Right forelimb (tissue), 1 donor: ENCODE data around the gene OPN1MW3.
"Not testable (repeated sequence)": the region's sequence is repeated elsewhere in the genome, so short reads cannot be mapped to it uniquely, and the experiment has no call there.

Experiments used
- DNase-seq: peaks from one replicate; pipeline ENCODE4 v3.0.0-alpha.2; 2018

Gene OPN1MW3

DNA sequence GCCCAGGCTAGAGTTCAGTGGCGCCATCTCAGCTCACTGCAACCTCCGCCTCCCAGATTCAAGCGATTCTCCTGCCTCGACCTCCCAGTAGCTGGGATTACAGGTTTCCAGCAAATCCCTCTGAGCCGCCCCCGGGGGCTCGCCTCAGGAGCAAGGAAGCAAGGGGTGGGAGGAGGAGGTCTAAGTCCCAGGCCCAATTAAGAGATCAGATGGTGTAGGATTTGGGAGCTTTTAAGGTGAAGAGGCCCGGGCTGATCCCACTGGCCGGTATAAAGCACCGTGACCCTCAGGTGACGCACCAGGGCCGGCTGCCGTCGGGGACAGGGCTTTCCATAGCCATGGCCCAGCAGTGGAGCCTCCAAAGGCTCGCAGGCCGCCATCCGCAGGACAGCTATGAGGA lies at the start of gene OPN1MW3:
TSS of gene OPN1MW3 (plus strand) at position 301 of the 400 bp plus-strand sequence. CDS start at position 339, 38 bp downstream.
- DNase-seq, result not testable (repeated sequence)

DNA sequence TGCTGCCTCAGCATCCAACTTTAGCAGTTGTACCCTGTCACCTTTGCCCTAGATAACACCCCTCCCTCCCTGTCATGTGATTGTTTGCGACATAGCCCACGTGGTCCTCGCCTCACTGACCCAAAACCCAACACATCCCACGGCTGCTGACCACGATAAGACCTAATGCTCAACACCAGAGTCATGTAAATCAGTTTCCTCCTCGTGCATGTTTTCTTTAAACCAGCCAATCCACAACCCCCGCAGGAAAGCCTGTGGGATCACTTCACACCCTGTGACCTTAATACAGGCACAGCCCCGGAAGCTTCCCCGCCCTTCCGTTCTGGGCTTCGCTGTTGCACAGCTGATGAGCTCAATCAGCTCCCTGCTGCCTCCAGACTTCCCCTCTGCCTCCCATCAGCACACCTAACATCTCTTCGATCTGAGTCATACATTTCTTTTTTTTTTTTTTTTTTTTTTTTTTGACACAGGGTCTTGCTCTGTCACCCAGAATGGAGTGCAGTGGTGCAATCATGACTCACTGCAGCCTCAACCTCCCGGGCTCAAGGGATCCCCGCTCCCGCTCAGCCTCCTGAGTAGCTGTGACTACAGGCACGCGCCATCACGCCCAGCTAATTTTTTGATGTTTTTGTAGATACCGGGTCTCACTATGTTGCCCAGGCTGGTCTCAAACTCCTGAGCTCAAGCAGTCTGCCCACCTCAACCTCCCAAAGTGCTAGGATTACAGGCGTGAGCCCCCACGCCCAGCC lies 47.5 kb upstream of the OPN1MW3 start:
- not testable (repeated sequence) for DNase-seq

DNA sequence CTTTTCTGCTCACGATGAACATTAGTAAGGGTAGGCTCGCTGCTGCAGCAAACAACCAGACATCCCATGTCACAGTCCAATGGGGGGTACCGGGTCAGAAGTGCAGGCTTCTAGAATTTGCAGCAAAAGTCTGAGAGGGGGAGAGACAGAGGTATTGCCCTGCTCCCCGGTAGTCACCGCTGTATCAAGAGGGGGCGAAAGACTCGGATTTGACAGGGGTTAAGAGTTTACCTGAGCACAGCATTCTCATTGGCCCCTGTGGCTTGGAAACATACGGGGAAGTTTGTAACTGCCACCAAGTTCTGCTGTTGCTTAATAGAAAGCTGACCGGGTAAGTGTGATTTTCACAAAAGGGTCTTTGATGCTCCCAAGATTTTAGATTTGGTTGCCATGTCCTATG lies 46.3 kb upstream of the OPN1MW3 start:
- DNase-seq, result not testable (repeated sequence)

DNA sequence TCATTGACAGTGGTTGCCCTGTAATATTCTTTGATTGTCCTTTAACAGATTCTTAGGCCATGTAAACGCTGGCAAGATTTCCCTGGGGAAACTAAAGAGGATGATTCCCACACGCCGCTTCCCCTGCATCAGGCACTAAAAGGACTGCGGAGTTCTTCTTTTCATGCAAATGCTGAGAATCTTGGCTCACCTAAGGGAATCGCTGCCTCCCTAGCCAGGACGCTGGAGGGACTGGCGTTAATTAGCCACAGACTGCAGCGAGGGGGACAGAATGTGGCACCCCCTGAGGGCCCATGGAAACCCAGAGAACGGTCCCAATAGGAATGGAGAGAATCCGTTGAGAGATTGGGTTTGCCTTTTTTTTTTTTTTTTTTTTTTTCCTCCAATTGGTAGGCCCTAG lies 45.9 kb upstream of the OPN1MW3 start:
- DNase-seq, result not testable (repeated sequence)

DNA sequence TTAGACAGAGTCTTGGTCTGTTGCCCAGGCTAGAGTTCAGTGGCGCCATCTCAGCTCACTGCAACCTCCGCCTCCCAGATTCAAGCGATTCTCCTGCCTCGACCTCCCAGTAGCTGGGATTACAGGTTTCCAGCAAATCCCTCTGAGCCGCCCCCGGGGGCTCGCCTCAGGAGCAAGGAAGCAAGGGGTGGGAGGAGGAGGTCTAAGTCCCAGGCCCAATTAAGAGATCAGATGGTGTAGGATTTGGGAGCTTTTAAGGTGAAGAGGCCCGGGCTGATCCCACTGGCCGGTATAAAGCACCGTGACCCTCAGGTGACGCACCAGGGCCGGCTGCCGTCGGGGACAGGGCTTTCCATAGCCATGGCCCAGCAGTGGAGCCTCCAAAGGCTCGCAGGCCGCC lies 37.9 kb upstream of the OPN1MW3 start, which contains the start of gene OPN1MW2:
TSS of gene OPN1MW2 (plus strand) at position 301 of the 400 bp plus-strand sequence. CDS start at position 361, 60 bp downstream.
- not testable (repeated sequence) for DNase-seq

DNA sequence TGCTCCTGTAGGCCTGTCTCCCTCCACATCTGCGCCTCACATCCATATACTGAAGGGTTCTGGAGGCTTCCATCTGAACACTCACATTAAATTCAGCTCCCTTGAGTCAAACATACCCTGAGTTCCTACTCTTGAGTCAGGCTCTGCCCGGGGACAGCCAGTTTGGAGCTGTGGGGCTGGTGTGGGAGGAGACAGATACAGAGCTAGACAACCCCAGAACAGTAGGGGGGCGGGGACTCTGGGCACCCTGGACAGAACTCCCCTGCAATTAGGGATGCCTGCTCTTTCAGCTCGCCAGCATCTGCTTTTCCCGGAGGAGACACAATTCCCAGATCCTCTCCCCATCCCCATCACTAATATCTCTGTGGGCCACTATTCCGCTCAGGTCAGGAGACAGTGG lies 32.1 kb upstream of the OPN1MW3 start:
- not testable (repeated sequence) for DNase-seq

DNA sequence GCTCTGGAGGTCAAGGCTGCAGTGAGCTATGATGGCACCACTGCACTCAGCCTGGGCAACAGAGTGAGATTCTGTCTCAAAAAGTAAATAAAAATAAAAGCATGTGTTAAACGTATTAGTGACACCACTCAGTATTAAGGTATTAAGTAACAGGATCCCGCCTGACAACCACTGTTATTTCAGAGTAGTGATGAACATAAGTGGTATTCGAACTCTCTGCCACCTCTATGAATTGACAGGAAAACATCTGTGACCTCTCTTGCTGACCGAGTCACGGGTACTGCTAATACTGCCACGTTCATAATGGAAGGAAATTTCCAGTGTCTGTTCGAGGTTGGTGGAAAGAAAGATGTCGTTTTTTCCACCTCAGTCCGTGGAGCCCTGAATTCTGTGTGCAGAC lies 30.7 kb upstream of the OPN1MW3 start:
- not testable (repeated sequence) for DNase-seq

DNA sequence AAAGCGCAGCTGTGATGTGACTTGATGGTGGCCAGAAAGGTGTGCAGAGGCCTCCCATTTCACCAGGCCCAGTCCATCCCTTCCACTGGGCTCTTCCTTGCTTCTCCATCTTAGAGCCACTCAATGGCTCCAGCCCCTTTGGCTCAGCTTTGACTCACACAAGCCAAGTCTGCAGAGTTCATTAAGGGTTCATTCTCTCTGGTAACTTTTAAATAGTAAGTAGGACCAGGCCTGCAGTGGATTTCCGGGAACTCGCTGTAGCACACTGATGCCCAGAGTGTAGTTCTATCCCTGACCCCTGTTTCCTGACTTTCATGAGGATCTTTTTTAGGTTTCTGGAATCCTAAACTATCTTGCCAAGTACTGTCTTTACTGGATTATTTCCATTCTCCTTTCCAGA lies 25.9 kb upstream of the OPN1MW3 start:
- not testable (repeated sequence) for DNase-seq

DNA sequence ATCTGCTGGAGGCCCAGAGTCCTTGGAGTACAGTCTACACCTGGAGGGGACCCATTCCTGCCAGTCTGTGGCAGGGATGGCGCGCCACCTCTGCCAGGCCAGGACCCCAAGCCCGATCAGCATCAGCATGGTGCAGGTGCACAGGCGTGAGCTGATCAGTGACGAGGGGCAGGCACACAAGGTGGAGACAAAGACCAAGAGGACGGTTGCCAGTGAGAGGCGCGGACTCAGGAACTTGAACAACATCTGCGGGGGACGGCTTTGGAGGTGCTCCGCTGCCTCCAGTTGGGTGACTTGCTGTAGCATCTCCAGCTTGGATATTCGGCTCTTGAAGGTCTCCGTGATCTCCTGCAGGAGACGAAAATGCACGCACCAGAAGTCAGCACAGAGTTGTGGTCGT lies 23.8 kb upstream of the OPN1MW3 start:
- DNase-seq, result not testable (repeated sequence)

DNA sequence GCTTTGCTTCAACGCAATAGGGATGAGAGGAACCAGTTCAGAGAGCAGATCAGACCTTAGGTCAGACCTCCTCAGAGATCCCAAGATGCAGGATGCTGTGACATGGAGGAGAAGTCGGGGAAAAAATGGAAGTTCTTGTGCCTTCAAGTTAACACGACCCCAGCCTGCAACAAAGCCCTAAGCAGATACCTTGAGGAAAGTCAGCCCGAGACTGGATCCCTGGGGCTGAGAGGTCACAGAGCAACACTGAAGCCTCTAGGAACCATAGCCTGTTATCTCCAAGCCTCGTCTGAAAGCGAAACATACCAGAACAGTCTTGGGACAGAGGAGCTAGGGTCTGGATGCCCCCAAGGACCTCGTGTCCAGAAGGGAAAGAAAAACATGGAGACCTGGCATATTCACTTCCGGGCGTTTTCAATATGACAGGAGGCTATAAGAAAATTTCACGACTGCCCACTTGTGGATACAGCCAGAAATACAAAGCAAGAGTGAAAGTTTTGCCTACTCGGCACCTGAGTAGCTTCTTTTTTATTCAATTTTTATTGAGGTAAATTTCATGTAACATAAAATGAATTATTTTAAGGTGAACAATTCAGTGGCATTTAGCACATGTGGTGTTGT lies 18.3 kb upstream of the OPN1MW3 start:
- not testable (repeated sequence) for DNase-seq

DNA sequence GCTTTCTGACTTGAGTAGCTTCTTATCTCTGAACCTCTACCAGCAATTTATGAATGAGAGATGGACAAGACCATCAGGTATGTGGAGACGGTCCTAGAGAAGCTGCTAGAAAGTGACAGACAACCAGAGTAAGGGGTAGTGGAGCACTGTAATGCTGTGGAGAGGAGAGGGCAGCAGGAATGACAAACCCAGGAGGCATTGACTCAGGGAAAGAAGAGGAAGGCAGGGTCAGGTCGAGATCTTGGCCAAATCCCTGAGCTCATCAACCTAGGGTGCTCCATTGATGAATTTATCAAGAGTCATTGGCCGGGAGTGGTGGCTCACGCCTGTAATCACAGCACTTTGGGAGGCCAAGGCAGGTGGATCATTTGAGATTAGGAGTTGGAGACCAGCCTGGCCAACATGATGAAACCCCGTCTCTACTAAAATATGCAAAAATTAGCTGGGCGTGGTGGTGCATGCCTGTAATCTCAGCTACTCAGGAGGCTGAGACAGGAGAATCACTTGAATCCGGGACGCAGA lies 17.3 kb upstream of the OPN1MW3 start:
- not testable (repeated sequence) for DNase-seq

DNA sequence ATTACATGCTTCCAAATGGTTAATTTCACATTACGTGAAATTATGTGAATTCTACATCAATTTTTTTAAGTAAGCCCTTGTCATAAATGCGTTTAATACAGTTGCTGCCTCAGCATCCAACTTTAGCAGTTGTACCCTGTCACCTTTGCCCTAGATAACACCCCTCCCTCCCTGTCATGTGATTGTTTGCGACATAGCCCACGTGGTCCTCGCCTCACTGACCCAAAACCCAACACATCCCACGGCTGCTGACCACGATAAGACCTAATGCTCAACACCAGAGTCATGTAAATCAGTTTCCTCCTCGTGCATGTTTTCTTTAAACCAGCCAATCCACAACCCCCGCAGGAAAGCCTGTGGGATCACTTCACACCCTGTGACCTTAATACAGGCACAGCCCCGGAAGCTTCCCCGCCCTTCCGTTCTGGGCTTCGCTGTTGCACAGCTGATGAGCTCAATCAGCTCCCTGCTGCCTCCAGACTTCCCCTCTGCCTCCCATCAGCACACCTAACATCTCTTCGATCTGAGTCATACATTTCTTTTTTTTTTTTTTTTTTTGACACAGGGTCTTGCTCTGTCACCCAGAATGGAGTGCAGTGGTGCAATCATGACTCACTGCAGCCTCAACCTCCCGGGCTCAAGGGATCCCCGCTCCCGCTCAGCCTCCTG lies 9.9 kb upstream of the OPN1MW3 start:
- DNase-seq, result not testable (repeated sequence)

DNA sequence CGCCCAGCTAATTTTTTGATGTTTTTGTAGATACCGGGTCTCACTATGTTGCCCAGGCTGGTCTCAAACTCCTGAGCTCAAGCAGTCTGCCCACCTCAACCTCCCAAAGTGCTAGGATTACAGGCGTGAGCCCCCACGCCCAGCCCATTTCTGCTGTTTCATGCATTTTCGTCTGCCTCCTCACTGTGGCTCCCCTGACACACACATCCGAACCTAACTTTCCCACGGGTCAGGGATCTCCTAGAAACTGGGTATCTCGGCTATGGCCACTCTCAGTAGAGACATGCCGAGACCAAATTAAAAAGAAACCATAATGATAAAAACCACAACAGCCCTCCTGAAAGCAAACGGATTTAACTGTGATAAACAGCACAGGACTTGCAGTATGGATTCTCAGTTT lies 9.3 kb upstream of the OPN1MW3 start:
- not testable (repeated sequence) for DNase-seq

DNA sequence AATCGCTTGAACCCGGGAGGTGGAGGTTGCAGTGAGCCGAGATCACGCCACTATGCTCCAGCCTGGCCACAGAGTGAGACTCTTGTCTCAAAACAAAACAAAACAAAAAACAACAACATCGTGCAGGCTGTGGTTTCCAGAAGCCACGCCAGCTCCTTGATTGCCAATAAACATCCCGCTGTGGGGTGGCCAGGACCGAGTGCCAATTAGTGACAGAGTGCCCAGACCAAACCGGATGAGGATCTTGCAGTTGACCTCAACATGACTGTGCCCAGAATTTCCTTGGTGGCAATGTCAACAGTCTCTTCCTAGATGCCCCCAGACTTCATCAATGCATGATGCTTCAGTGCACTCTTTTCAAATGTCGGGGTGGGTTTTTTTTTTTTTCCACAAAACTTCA lies 1.3 kb downstream of the OPN1MW3 start:
- DNase-seq, result not testable (repeated sequence)

DNA sequence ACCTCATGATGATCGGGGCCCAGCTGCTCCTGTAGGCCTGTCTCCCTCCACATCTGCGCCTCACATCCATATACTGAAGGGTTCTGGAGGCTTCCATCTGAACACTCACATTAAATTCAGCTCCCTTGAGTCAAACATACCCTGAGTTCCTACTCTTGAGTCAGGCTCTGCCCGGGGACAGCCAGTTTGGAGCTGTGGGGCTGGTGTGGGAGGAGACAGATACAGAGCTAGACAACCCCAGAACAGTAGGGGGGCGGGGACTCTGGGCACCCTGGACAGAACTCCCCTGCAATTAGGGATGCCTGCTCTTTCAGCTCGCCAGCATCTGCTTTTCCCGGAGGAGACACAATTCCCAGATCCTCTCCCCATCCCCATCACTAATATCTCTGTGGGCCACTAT lies 5.7 kb downstream of the OPN1MW3 start:
- DNase-seq, result not testable (repeated sequence)

DNA sequence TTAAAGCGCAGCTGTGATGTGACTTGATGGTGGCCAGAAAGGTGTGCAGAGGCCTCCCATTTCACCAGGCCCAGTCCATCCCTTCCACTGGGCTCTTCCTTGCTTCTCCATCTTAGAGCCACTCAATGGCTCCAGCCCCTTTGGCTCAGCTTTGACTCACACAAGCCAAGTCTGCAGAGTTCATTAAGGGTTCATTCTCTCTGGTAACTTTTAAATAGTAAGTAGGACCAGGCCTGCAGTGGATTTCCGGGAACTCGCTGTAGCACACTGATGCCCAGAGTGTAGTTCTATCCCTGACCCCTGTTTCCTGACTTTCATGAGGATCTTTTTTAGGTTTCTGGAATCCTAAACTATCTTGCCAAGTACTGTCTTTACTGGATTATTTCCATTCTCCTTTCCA lies 11.9 kb downstream of the OPN1MW3 start:
- not testable (repeated sequence) for DNase-seq

DNA sequence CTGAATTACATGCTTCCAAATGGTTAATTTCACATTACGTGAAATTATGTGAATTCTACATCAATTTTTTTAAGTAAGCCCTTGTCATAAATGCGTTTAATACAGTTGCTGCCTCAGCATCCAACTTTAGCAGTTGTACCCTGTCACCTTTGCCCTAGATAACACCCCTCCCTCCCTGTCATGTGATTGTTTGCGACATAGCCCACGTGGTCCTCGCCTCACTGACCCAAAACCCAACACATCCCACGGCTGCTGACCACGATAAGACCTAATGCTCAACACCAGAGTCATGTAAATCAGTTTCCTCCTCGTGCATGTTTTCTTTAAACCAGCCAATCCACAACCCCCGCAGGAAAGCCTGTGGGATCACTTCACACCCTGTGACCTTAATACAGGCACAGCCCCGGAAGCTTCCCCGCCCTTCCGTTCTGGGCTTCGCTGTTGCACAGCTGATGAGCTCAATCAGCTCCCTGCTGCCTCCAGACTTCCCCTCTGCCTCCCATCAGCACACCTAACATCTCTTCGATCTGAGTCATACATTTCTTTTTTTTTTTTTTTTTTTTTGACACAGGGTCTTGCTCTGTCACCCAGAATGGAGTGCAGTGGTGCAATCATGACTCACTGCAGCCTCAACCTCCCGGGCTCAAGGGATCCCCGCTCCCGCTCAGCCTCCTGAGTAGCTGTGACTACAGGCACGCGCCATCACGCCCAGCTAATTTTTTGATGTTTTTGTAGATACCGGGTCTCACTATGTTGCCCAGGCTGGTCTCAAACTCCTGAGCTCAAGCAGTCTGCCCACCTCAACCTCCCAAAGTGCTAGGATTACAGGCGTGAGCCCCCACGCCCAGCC lies 27.3 kb downstream of the OPN1MW3 start:
- DNase-seq, result not testable (repeated sequence)

DNA sequence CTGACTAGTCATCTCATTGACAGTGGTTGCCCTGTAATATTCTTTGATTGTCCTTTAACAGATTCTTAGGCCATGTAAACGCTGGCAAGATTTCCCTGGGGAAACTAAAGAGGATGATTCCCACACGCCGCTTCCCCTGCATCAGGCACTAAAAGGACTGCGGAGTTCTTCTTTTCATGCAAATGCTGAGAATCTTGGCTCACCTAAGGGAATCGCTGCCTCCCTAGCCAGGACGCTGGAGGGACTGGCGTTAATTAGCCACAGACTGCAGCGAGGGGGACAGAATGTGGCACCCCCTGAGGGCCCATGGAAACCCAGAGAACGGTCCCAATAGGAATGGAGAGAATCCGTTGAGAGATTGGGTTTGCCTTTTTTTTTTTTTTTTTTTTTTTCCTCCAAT lies 29.0 kb downstream of the OPN1MW3 start:
- not testable (repeated sequence) for DNase-seq

DNA sequence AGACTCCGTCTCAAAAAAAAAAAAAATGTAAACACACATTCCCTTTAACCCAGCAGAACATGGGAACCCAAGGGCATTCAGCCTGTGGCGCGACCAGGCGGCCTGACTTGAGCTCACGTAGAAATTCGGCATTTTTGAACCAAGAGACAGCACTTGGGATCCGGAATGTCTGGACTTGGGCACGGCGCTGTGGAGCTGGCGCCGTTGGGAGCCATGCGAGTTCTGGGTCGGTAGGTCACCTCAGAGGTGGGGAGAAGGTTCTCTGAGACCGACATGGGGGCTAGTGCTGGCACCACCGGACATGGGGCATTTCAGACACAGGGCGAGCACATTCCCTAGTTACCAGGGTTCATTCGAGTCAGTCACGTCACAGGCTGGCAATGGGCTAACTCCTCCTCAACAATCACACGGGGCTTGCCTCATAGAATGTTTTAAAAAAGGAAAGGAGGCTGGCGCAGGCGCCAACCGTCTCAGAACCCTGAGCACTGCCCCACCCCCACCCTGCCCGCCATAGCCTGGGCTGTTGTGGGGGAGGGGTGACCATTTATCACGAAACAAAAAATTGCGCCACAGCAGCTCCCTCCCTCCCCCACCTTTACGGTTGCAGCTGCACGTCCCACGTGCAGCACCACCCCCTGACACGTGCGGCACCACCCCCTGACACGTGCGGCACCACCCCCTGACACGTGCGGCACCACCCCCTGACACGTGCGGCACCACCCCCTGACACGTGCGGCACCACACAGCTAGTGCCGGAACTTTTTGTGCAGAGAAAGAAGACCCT lies 37.6 kb downstream of the OPN1MW3 start, which contains the start of gene TEX28:
TSS of gene TEX28 (minus strand) at position 334 of the 784 bp plus-strand sequence. CDS start 3,007 bp downstream, outside the sequence.
- DNase-seq, result no peak

DNA sequence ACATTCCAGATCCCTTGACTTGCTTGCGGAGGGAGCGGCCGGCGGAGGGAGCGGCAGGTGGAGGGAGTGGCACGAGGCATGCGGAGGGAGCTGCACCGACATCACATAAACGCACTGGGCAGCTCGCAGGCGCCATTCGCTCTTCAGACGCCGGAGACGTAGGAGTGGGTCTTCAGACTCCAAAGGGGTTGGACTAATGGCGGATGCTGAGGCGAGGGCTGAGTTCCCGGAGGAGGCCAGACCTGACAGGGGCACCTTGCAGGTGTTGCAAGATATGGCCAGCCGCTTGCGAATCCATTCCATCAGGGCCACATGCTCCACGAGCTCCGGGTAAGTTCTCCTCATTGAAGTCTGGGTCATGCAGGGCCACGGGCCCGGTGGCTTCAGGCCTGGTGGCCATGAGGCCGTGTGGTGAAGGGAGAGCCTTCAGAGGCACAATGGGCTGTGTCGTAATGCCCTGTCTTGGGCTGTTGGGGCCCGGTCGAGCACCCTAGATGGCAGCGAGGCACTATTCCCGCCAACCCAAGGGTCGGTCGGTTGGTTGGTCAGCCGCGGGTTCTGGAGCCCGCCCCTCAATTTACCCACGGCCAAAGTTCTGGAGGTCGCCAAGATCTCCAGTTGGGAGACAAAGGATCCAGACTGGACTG lies 38.4 kb downstream of the OPN1MW3 start, which contains the start of gene TKTL1:
TSS of gene TKTL1 (plus strand) at position 132 of the 647 bp plus-strand sequence. CDS start at position 197, 65 bp downstream.
- DNase-seq, result no peak

DNA sequence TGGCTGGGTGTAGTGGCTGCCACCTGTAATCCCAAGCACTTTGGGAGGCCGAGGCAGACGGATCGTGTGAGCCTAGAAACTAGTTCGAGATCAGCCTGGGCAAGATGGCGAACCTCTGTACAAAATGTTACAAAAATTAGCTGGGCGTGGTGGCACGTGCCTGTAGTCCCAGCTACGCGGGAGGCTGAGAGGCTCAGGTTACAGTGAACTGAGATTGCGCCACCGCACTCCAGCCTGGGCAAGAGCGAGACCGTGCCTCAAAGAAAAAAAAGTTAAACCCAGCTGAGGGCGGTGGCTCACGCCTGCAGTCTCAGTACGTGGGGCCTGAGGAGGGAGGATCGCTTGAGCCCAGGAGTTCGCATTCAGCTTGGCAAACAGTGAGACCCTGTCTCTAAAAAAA lies 39.3 kb downstream of the OPN1MW3 start:
- no peak for DNase-seq
